Central memory CD4-positive, alpha-beta T cell (primary cell): ENCODE data around the gene KIF12.
A peak's percentile ranks its signal among the peaks of the same experiment; 100 is the strongest.
"Not testable (repeated sequence)": the region's sequence is repeated elsewhere in the genome, so short reads cannot be mapped to it uniquely, and the experiment has no call there.

Experiments used
- DNase-seq: peaks from one replicate; pipeline ENCODE4 v3.0.0; 2022

KIF12 gene

GRCh38 chr9:114082763-114083412, 16.2 kb downstream of the KIF12 start:
- DNase-seq, result not testable (repeated sequence)

GRCh38 chr9:114082017-114082762, 16.9 kb downstream of the KIF12 start:
- peak; percentile 39 for DNase-seq

GRCh38 chr9:114081441-114082016, 17.6 kb downstream of the KIF12 start:
- no peak for DNase-seq

GRCh38 chr9:114080773-114081440, 18.2 kb downstream of the KIF12 start:
- DNase-seq, result no peak

GRCh38 chr9:114080195-114080772, 18.8 kb downstream of the KIF12 start:
- DNase-seq, result no peak

- no peak for DNase-seq
Measured at GRCh38 chr9:114078781-114079156, 20.3 kb downstream of the KIF12 start.

- no peak for DNase-seq
Measured at GRCh38 chr9:114078021-114078780, 20.9 kb downstream of the KIF12 start, which contains the start of gene AMBP. AMBP (minus strand) TSS chr9:114078300; CDS start chr9:114078209, 91 bp downstream.

GRCh38 chr9:114077162-114077837, 21.8 kb downstream of the KIF12 start:
- DNase-seq, result no peak

GRCh38 chr9:114076237-114077161, 22.6 kb downstream of the KIF12 start:
- no peak for DNase-seq

- no peak for DNase-seq
Measured at GRCh38 chr9:114075602-114076001, 23.5 kb downstream of the KIF12 start.

- DNase-seq, result no peak
Measured at GRCh38 chr9:114072184-114073140, 26.6 kb downstream of the KIF12 start.

- no peak for DNase-seq
Measured at GRCh38 chr9:114071197-114071795, 27.8 kb downstream of the KIF12 start.

GRCh38 chr9:114070188-114071103, 28.6 kb downstream of the KIF12 start:
- no peak for DNase-seq

GRCh38 chr9:114069476-114070187, 29.5 kb downstream of the KIF12 start:
- DNase-seq, result no peak

- DNase-seq, result no peak
Measured at GRCh38 chr9:114065304-114065703, 33.8 kb downstream of the KIF12 start.

- DNase-seq, result no peak
Measured at GRCh38 chr9:114061830-114062474, 37.1 kb downstream of the KIF12 start.
